ENCODE measurements around the gene MUSTN1. TPM values are rescaled to one million over a fixed set of nuclear protein-coding genes. Genes with fewer than 3 reads are reported as not detected.

Gene MUSTN1
- total and polyA plus RNA-seq, 2 of the 13 experiments (the other 11 are each of a cell fraction or from before 2014, with no cell fraction given), result 0.84 to 1.4 TPM

DNA sequence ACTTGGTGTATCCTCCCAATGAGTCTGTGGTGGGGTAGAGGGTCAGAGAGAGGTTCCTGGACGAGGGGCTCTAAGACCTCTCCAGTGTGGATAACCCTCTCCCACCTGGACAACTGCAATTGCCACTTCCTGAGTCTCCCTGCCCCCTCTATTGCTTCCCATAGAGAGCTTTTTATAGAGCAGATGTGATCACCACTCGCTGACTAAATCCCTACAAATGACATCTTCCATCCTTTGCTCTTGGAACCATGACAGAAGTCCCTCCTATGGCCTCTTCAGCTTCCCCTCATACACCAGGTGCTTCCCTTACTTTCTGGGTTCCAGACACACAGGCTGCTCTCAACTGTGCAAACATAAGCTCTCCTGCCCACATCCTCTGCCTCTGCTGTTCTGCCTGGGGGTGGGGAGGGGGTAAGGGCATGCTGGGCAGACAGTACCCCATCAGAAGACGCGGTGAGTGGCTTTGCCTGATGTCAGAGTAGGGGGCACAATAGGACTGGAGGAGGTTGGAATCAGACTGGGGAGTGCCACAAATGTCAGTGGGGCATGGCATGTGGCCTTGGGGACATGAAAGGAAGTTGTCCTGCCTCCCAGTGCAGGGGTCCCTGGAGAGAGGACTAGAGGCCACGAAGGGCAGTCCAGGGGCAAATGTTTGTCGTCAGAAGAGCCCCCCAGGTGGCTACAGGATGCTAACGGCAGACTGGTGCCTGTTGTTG lies 25.0 kb downstream of the MUSTN1 start:
- Histone ChIP-seq H3K4me1 (ENCODE audit: insufficient read depth, low read length) (peaks cover 61% of the 10 kb centered on the region), H3K27ac (ENCODE audit: extremely low read length, insufficient read depth, low read length) (no peak overlapping the region), H3K9ac (ENCODE audit: insufficient read depth, low read depth, low read length) (no peak overlapping the region), H3K9me3 (ENCODE audit: low read length) (no peaks in the 10 kb centered on the region), H3K27me3 (ENCODE audit: control insufficient read depth in 1 of 2, insufficient read depth in 2 of 2, low read length in 2 of 2) (no peaks in the 10 kb centered on the region), H3K4me2 (ENCODE audit: low read depth, low read length) (no peak overlapping the region), H3K36me3 (replicated peaks in 1 of 2; ENCODE audit: control insufficient read depth in 1 of 2, insufficient read depth in 2 of 2, low read length in 2 of 2) (peaks cover 3 to 9% of the 10 kb centered on the region in 2 experiments; a peak in 3 of 5 replicates), H3K79me2 (ENCODE audit: insufficient read depth, low read length) (no peaks in the 10 kb centered on the region), H2AFZ (ENCODE audit: low read length) (no peak overlapping the region), H3K4me3 (replicated peaks in 1 of 3; ENCODE audit: insufficient read depth in 1 of 3, low read depth in 2 of 3, low read length in 3 of 3) (no peak overlapping the region), H4K20me1 (ENCODE audit: insufficient read depth, low read length) (no peaks in the 10 kb centered on the region)
- no peak for TF ChIP-seq ISL2 (CRISPR knock-in tag; IDR thresholded peaks at IDR 0.05)
- no peak for TF ChIP-seq BHLHE40 (IDR thresholded peaks at IDR 0.05; ENCODE audit: low read length)
- no peak for TF ChIP-seq GATAD1 (CRISPR knock-in tag; IDR thresholded peaks at IDR 0.05)
- TF ChIP-seq ZNF556 (CRISPR knock-in tag; IDR thresholded peaks at IDR 0.05; ENCODE audit: borderline replicate concordance), result no peak
- peak; percentile 64; the same call in 1 of the 2 replicates for TF ChIP-seq KDM2A (CRISPR knock-in tag; IDR thresholded peaks at IDR 0.05; ENCODE audit: borderline replicate concordance, low read depth)
- peak; percentile 94 for TF ChIP-seq PAF1 (CRISPR knock-in tag; IDR thresholded peaks at IDR 0.05)
- 0 out of 2 replicates have a peak, but pooled peaks have one; percentile 25 for TF ChIP-seq SALL1 (CRISPR knock-in tag; IDR thresholded peaks at IDR 0.05)
- 0 out of 2 replicates have a peak, but pooled peaks have one; percentile 36 for TF ChIP-seq ZNF563 (CRISPR knock-in tag; IDR thresholded peaks at IDR 0.05)
- TF ChIP-seq KDM5B (CRISPR knock-in tag; IDR thresholded peaks at IDR 0.05; ENCODE audit: borderline replicate concordance), result 0 out of 2 replicates have a peak, but pooled peaks have one; percentile 19
- TF ChIP-seq NONO (IDR thresholded peaks at IDR 0.05), result no peak
- no peak for TF ChIP-seq NONO (CRISPR knock-in tag; conservative IDR thresholded peaks at IDR 0.05)
- TF ChIP-seq ZNF441 (CRISPR knock-in tag; IDR thresholded peaks at IDR 0.05; ENCODE audit: borderline replicate concordance), result no peak
- no peak for TF ChIP-seq ZBTB8A (CRISPR knock-in tag; IDR thresholded peaks at IDR 0.05; ENCODE audit: borderline replicate concordance, low read depth)
- peak; percentile 93 for TF ChIP-seq SSRP1 (CRISPR knock-in tag; IDR thresholded peaks at IDR 0.05)
- TF ChIP-seq POLR2A (IDR thresholded peaks at IDR 0.05; ENCODE audit: insufficient read depth in 1 of 2, low read depth in 2 of 2, low read length in 2 of 2), result peak in 1 of 2 experiments; percentile 54; a peak in 2 of 4 replicates
- TF ChIP-seq, protein P1, sequence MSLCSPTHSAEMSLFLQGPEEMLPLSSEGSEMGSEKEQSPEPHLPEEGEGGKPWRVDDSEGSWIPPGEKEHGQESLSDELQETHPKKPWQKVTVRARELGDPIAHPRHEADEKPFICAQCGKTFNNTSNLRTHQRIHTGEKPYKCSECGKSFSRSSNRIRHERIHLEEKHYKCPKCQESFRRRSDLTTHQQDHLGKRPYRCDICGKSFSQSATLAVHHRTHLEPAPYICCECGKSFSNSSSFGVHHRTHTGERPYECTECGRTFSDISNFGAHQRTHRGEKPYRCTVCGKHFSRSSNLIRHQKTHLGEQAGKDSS (CRISPR knock-in tag; IDR thresholded peaks at IDR 0.05; ENCODE audit: borderline replicate concordance, low read depth), result no peak
- TF ChIP-seq FOXK1 (CRISPR knock-in tag; IDR thresholded peaks at IDR 0.05; ENCODE audit: borderline replicate concordance, low read depth), result no peak
- peak; percentile 47; the same call in 1 of the 2 replicates for TF ChIP-seq POLR2AphosphoS5 (IDR thresholded peaks at IDR 0.05; ENCODE audit: low read depth, low read length)
- intact Hi-C loops (cut with micrococcal nuclease; ENCODE audit: unreplicated experiment), result no loop called here
- CTCF ChIA-PET (ENCODE audit: low intra/inter-chr PET ratio, low total read pairs), result no interaction called here
- POLR2A ChIA-PET, result interaction anchor here (1.3 to 4.4 kb wide), 8 partner anchors 9 to 34 kb away, joined by 3 to 18 read pairs (median 5); no protein-coding TSS in a partner anchor
- DNase-seq (ENCODE audit: low spot score) (no peak), ATAC-seq (no peak), FAIRE-seq (no peak)
- BruUV-seq (replicated peaks), result no TSS peak
- in situ Hi-C loops (cut with HindIII; ENCODE audit: extremely low pct_ligation_motif_present, low pct_unique_long_range_greater_than_20kb), result no loop called here
- 93% methylated on average over 5 of the region's 7 CpGs for WGBS (ENCODE audit: low lambda C conversion rate)
